Measurements from ENCODE around the gene FLNC. TPM values are rescaled to one million over a fixed set of nuclear protein-coding genes. Genes with fewer than 3 reads are reported as not detected.

The FLNC gene
- polyA plus RNA-seq, 1 donor from 2014 or later: 0.36 TPM

GRCh38 chr7:128837521-128837921 lies 7.3 kb downstream of the FLNC start:
- no peaks in the 10 kb centered on the region for H3K79me2 ChIP-seq (replicated peaks; ENCODE audit: insufficient read depth, low read length)
- H3F3A ChIP-seq (ENCODE audit: insufficient read depth, low read length, poor library complexity, severe bottlenecking): no peaks in the 10 kb centered on the region
- no peaks in the 10 kb centered on the region for H3K9me2 ChIP-seq (ENCODE audit: insufficient read depth, low read length)
- H3K27me3 ChIP-seq (ENCODE audit: insufficient read depth, low read depth, low read length): no peaks in the 10 kb centered on the region
- no peaks in the 10 kb centered on the region for H4K20me1 ChIP-seq (ENCODE audit: insufficient read depth)
- no peak overlapping the region for H3K27ac ChIP-seq (ENCODE audit: low read length)
- TF ChIP-seq EZH2 (IDR thresholded peaks at IDR 0.05; ENCODE audit: borderline replicate concordance, insufficient read depth, low read length, poor library complexity, severe bottlenecking): no peak
- no peak for TF ChIP-seq MXI1 (conservative IDR thresholded peaks at IDR 0.05; ENCODE audit: poor library complexity, severe bottlenecking)
- TF ChIP-seq REST (IDR thresholded peaks at IDR 0.05; ENCODE audit: borderline replicate concordance): no peak
- no peak for TF ChIP-seq TAF1 (IDR thresholded peaks at IDR 0.05; ENCODE audit: low read depth)
- no peak for TF ChIP-seq EP300 (conservative IDR thresholded peaks at IDR 0.05; ENCODE audit: poor library complexity, severe bottlenecking)
- TF ChIP-seq RAD21 (conservative IDR thresholded peaks at IDR 0.05): no peak
- no peak for TF ChIP-seq SMC3 (conservative IDR thresholded peaks at IDR 0.05; ENCODE audit: poor library complexity)
- no peak for TF ChIP-seq POLR2AphosphoS5 (IDR thresholded peaks at IDR 0.05)
- no peak for TF ChIP-seq CTCF (IDR thresholded peaks at IDR 0.05; ENCODE audit: poor library complexity, severe bottlenecking)
- no peaks in the 10 kb centered on the region for H3K9me3 ChIP-seq (ENCODE audit: low read length)
- no peaks in the 10 kb centered on the region for H3K36me3 ChIP-seq (ENCODE audit: insufficient read depth, low read length)
- H3K4me3 ChIP-seq (ENCODE audit: low read length): no peak overlapping the region
- no peak overlapping the region for H2AFZ ChIP-seq (ENCODE audit: low read depth, low read length)
- no peak overlapping the region for H3K9ac ChIP-seq (ENCODE audit: low read length)
- no peak overlapping the region for H3K4me2 ChIP-seq (ENCODE audit: low read length)

- Histone ChIP-seq H3K9me3 (ENCODE audit: low read length) (no peaks in the 10 kb centered on the region), H3K4me3 (ENCODE audit: low read length) (no peak overlapping the region), H4K20me1 (ENCODE audit: insufficient read depth) (no peaks in the 10 kb centered on the region), H3F3A (ENCODE audit: insufficient read depth, low read length, poor library complexity, severe bottlenecking) (no peaks in the 10 kb centered on the region), H3K27ac (ENCODE audit: low read length) (no peak overlapping the region), H3K4me2 (ENCODE audit: low read length) (no peak overlapping the region), H3K9me2 (ENCODE audit: insufficient read depth, low read length) (no peaks in the 10 kb centered on the region), H2AFZ (ENCODE audit: low read depth, low read length) (no peak overlapping the region), H3K27me3 (ENCODE audit: insufficient read depth, low read depth, low read length) (no peaks in the 10 kb centered on the region), H3K36me3 (ENCODE audit: insufficient read depth, low read length) (no peaks in the 10 kb centered on the region), H3K79me2 (replicated peaks; ENCODE audit: insufficient read depth, low read length) (no peaks in the 10 kb centered on the region), H3K9ac (ENCODE audit: low read length) (no peak overlapping the region)
- no peak for TF ChIP-seq TAF1 (IDR thresholded peaks at IDR 0.05; ENCODE audit: low read depth)
- TF ChIP-seq EP300 (conservative IDR thresholded peaks at IDR 0.05; ENCODE audit: poor library complexity, severe bottlenecking): no peak
- no peak for TF ChIP-seq RAD21 (conservative IDR thresholded peaks at IDR 0.05)
- TF ChIP-seq SMC3 (conservative IDR thresholded peaks at IDR 0.05; ENCODE audit: poor library complexity): no peak
- no peak for TF ChIP-seq POLR2AphosphoS5 (IDR thresholded peaks at IDR 0.05)
Observed at GRCh38 chr7:128838109-128838779, 8.0 kb downstream of the FLNC start.
